ENCODE results near the gene C4orf50.

Gene C4orf50

GRCh38 chr4:5865896-5866599, 152.2 kb downstream of the C4orf50 start:
- TF ChIP-seq SIN3A (IDR thresholded peaks at IDR 0.05; ENCODE audit: borderline replicate concordance, insufficient read depth, low read length) (no peak), POLR2AphosphoS5 (IDR thresholded peaks at IDR 0.05; ENCODE audit: low read depth, low read length) (no peak), REST (IDR thresholded peaks at IDR 0.05; ENCODE audit: insufficient read depth in 1 of 2, low read depth in 2 of 2, low read length in 2 of 2) (no peak), FOXP2 (optimal IDR thresholded peaks at IDR 0.05; ENCODE audit: borderline replicate concordance, extremely low read depth, extremely low read length, insufficient read depth) (no peak), TAF1 (IDR thresholded peaks at IDR 0.05; ENCODE audit: borderline replicate concordance, insufficient read depth, low read length) (no peak)

DNA sequence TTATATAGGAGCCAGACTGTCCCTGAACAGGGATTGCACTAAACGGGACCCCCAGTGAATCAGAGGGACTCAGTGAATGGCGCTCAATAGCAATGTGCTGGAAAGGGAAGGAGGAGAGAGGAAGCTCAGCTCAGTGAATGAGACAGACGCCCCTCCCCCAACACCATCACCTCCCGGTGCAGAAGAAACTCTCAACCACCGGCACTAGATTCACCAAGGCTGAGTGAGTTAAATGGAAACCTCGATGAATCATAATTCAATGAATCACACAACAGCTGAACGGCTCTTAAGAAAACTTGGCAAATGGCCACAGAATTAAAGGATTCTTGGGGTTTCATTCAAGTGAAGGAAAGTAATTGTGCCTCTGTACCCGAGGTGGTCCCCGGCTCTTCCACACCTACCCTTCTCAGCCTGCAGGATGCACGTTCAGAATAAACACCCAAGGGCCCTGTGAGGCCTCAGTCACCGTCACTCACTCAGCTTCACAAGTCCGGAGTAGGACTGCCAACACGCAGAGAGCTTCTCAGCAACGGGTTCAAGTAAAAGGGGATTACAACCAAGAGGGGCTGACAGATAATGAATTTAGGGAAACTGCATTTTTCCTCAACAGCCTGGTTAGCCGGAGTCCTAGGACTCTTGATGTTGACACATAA, 154.6 kb downstream of the C4orf50 start:
- no peak for TF ChIP-seq SIN3A (IDR thresholded peaks at IDR 0.05; ENCODE audit: borderline replicate concordance, insufficient read depth, low read length)
- TF ChIP-seq POLR2AphosphoS5 (IDR thresholded peaks at IDR 0.05; ENCODE audit: low read depth, low read length), result no peak
- no peak for TF ChIP-seq TAF1 (IDR thresholded peaks at IDR 0.05; ENCODE audit: borderline replicate concordance, insufficient read depth, low read length)
- TF ChIP-seq REST (IDR thresholded peaks at IDR 0.05; ENCODE audit: insufficient read depth in 1 of 2, low read depth in 2 of 2, low read length in 2 of 2), result no peak
- no peak for TF ChIP-seq FOXP2 (optimal IDR thresholded peaks at IDR 0.05; ENCODE audit: borderline replicate concordance, extremely low read depth, extremely low read length, insufficient read depth)

GRCh38 chr4:5858020-5858769, 160.0 kb downstream of the C4orf50 start:
- TF ChIP-seq TAF1 (IDR thresholded peaks at IDR 0.05; ENCODE audit: borderline replicate concordance, insufficient read depth, low read length) (no peak), REST (IDR thresholded peaks at IDR 0.05; ENCODE audit: insufficient read depth in 1 of 2, low read depth in 2 of 2, low read length in 2 of 2) (no peak), SIN3A (IDR thresholded peaks at IDR 0.05; ENCODE audit: borderline replicate concordance, insufficient read depth, low read length) (no peak), FOXP2 (optimal IDR thresholded peaks at IDR 0.05; ENCODE audit: borderline replicate concordance, extremely low read depth, extremely low read length, insufficient read depth) (no peak), POLR2AphosphoS5 (IDR thresholded peaks at IDR 0.05; ENCODE audit: low read depth, low read length) (no peak)

DNA sequence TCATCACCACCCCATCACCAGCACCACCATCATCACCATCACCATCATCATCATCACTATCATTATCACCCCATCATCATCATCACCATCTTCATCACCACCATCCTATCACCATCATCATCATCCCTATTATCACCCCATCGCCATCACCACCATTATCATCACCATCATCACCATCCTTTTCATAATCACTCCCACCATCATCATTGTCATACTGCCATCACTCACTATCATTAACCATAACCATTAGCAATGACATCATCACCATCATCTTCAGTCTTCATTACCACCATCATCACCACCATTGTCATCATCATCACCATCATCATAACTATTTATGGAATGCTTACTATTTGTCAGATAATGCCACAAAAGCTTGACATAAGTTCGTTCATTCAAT, 161.0 kb downstream of the C4orf50 start:
- TF ChIP-seq SIN3A (IDR thresholded peaks at IDR 0.05; ENCODE audit: borderline replicate concordance, insufficient read depth, low read length), result no peak
- TF ChIP-seq REST (IDR thresholded peaks at IDR 0.05; ENCODE audit: insufficient read depth in 1 of 2, low read depth in 2 of 2, low read length in 2 of 2), result no peak
- TF ChIP-seq FOXP2 (optimal IDR thresholded peaks at IDR 0.05; ENCODE audit: borderline replicate concordance, extremely low read depth, extremely low read length, insufficient read depth), result no peak
- no peak for TF ChIP-seq POLR2AphosphoS5 (IDR thresholded peaks at IDR 0.05; ENCODE audit: low read depth, low read length)
- TF ChIP-seq TAF1 (IDR thresholded peaks at IDR 0.05; ENCODE audit: borderline replicate concordance, insufficient read depth, low read length), result no peak

Measured in PFSK-1 (cell line).